ENCODE results near the gene FIGN.

FIGN gene

DNA sequence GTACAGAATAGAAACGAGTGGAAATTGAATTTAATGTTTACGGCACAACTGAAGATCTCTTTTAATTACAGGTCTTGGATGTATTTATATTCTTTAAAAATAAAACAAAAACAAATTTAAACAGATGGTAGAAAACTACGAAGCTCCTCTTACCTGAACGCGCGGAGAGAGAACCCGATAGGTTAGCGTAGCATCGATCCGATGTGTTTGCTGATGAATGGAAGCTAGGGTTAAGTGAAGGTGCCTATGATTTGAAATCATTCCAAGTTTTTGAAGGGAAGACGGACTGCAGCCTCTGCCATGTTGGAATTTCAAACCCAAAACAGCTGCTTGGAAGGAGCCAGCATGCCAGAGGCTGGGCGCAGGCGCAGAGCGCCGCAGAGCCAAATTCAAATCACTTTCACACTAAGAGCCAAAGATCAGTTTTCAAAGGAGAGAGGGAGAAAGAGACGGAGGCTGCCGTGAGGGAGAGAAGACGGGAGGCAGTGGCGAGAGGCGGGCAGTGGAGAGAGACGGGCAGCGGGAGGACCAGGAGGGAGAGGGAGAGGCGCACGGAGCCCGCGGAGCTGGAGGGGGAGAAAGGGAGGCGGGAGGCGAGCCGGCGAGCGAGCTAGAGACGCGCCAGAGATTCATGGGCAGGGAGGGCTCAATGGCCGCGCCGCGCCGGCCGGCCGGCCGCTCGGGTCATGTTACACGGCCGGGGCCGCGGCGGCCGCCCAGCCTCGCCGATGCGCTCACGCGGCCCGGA lies at the start of gene FIGN:
Gene FIGN, minus strand, starts transcription at position 324 of the 748 bp plus-strand sequence. CDS start 1,081 bp downstream, outside the sequence.
- no peaks in the 10 kb centered on the region for H3K27me3 ChIP-seq (ENCODE audit: control insufficient read depth, insufficient read depth, low read length)
- H3K9ac ChIP-seq (ENCODE audit: low read depth, low read length): peak within 1 kb of the TSS; percentile 77
- H3K4me3 ChIP-seq (ENCODE audit: low read depth, low read length): peak within 1 kb of the TSS; percentile 76
- H3K27ac ChIP-seq (ENCODE audit: low read depth, low read length): peak within 1 kb of the TSS; percentile 96
- no peaks in the 10 kb centered on the region for H3K36me3 ChIP-seq (ENCODE audit: control insufficient read depth, insufficient read depth, low read length)
- peaks cover 39% of the 10 kb centered on the region for H3K4me1 ChIP-seq (ENCODE audit: control insufficient read depth, insufficient read depth, low read length)
- no peaks in the 10 kb centered on the region for H3K9me3 ChIP-seq (ENCODE audit: control insufficient read depth, insufficient read depth, low read length)

DNA sequence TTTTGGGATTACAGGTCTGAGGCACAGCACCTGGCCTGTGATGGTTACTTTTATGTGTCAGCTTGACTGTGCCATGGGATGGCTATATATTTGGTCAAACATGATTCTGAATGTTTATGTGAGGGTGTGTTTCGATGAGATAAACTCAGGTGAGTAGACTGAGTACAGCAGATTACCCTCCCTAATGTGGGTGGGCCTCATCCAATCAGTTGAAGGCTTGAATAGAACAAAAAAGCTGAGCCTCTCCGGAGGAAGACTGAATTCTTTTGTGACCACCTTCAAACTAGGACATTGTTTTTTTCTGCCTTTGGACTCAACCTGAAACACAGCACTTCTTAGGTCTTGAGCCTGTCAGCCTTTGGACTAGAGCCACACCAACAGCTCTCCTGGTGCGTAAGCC lies 49.4 kb upstream of the FIGN start:
- H3K27ac ChIP-seq (ENCODE audit: low read depth, low read length): no peak overlapping the region
- no peaks in the 10 kb centered on the region for H3K9me3 ChIP-seq (ENCODE audit: control insufficient read depth, insufficient read depth, low read length)
- H3K4me1 ChIP-seq (ENCODE audit: control insufficient read depth, insufficient read depth, low read length): no peaks in the 10 kb centered on the region
- H3K27me3 ChIP-seq (ENCODE audit: control insufficient read depth, insufficient read depth, low read length): no peaks in the 10 kb centered on the region
- H3K36me3 ChIP-seq (ENCODE audit: control insufficient read depth, insufficient read depth, low read length): no peaks in the 10 kb centered on the region
- no peak overlapping the region for H3K4me3 ChIP-seq (ENCODE audit: low read depth, low read length)
- no peak overlapping the region for H3K9ac ChIP-seq (ENCODE audit: low read depth, low read length)

DNA sequence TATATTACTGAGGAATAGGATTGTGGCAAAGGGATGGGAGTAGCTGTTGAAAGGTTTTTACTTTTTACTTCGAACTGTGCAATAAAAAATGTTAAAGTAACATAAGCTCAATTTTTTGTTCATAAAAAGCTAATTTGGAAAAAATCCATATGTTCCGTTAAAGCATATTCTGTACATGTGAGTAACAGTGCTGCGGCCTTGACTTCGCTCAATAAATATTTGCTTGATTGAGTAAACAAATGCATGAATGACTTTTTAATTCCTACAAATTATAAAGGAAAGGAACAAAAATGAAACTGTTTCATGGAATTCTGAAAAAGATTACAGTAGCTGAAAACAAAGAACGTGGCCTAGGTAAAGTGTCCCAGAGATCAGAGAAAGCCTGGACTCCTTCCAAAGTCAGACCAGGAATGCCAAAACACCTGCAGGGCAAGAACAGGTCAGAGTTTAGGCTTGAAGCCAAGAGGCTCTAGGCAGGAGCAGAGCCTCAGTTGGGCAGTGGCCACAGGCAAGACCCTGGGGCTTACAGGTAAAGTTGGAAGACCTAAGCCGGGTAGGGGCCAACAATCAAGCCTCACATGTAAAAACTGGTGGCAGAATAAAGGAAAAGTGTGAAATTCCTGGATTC lies 44.3 kb upstream of the FIGN start:
- H3K36me3 ChIP-seq (ENCODE audit: control insufficient read depth, insufficient read depth, low read length): no peaks in the 10 kb centered on the region
- no peaks in the 10 kb centered on the region for H3K9me3 ChIP-seq (ENCODE audit: control insufficient read depth, insufficient read depth, low read length)
- H3K27me3 ChIP-seq (ENCODE audit: control insufficient read depth, insufficient read depth, low read length): no peaks in the 10 kb centered on the region
- H3K4me3 ChIP-seq (ENCODE audit: low read depth, low read length): no peak overlapping the region
- H3K9ac ChIP-seq (ENCODE audit: low read depth, low read length): no peak overlapping the region
- H3K4me1 ChIP-seq (ENCODE audit: control insufficient read depth, insufficient read depth, low read length): no peaks in the 10 kb centered on the region; the same call in 1 of the 2 replicates
- H3K27ac ChIP-seq (ENCODE audit: low read depth, low read length): no peak overlapping the region

- Histone ChIP-seq H3K4me1 (ENCODE audit: control insufficient read depth, insufficient read depth, low read length) (no peaks in the 10 kb centered on the region; the same call in 1 of the 2 replicates), H3K27ac (ENCODE audit: low read depth, low read length) (no peak overlapping the region), H3K4me3 (ENCODE audit: low read depth, low read length) (no peak overlapping the region), H3K9me3 (ENCODE audit: control insufficient read depth, insufficient read depth, low read length) (no peaks in the 10 kb centered on the region), H3K36me3 (ENCODE audit: control insufficient read depth, insufficient read depth, low read length) (no peaks in the 10 kb centered on the region), H3K27me3 (ENCODE audit: control insufficient read depth, insufficient read depth, low read length) (no peaks in the 10 kb centered on the region), H3K9ac (ENCODE audit: low read depth, low read length) (no peak overlapping the region)
Observed at GRCh38 chr2:163778045-163778781, 42.4 kb upstream of the FIGN start.

- H3K9me3 ChIP-seq (ENCODE audit: control insufficient read depth, insufficient read depth, low read length): no peaks in the 10 kb centered on the region
- no peaks in the 10 kb centered on the region; the same call in 1 of the 2 replicates for H3K4me1 ChIP-seq (ENCODE audit: control insufficient read depth, insufficient read depth, low read length)
- no peaks in the 10 kb centered on the region for H3K27me3 ChIP-seq (ENCODE audit: control insufficient read depth, insufficient read depth, low read length)
- H3K36me3 ChIP-seq (ENCODE audit: control insufficient read depth, insufficient read depth, low read length): no peaks in the 10 kb centered on the region
- H3K27ac ChIP-seq (ENCODE audit: low read depth, low read length): no peak overlapping the region
- H3K4me3 ChIP-seq (ENCODE audit: low read depth, low read length): no peak overlapping the region
- no peak overlapping the region for H3K9ac ChIP-seq (ENCODE audit: low read depth, low read length)
Observed at GRCh38 chr2:163775304-163775703, 39.5 kb upstream of the FIGN start.

GRCh38 chr2:163774862-163775261 lies 39.1 kb upstream of the FIGN start:
- H3K9ac ChIP-seq (ENCODE audit: low read depth, low read length): no peak overlapping the region
- no peaks in the 10 kb centered on the region; the same call in 1 of the 2 replicates for H3K4me1 ChIP-seq (ENCODE audit: control insufficient read depth, insufficient read depth, low read length)
- H3K27me3 ChIP-seq (ENCODE audit: control insufficient read depth, insufficient read depth, low read length): no peaks in the 10 kb centered on the region
- H3K27ac ChIP-seq (ENCODE audit: low read depth, low read length): no peak overlapping the region
- no peak overlapping the region for H3K4me3 ChIP-seq (ENCODE audit: low read depth, low read length)
- H3K9me3 ChIP-seq (ENCODE audit: control insufficient read depth, insufficient read depth, low read length): no peaks in the 10 kb centered on the region
- H3K36me3 ChIP-seq (ENCODE audit: control insufficient read depth, insufficient read depth, low read length): no peaks in the 10 kb centered on the region

- Histone ChIP-seq H3K9ac (ENCODE audit: low read depth, low read length) (no peak overlapping the region), H3K36me3 (ENCODE audit: control insufficient read depth, insufficient read depth, low read length) (no peaks in the 10 kb centered on the region)
Observed at GRCh38 chr2:163773276-163773675, 37.5 kb upstream of the FIGN start.

GRCh38 chr2:163771596-163771995 lies 35.8 kb upstream of the FIGN start:
- Histone ChIP-seq H3K4me3 (ENCODE audit: low read depth, low read length) (no peak overlapping the region), H3K27ac (ENCODE audit: low read depth, low read length) (no peak overlapping the region)

More at GRCh38 chr2:163773276-163773675, 37.5 kb upstream of the FIGN start:
- H3K4me3 ChIP-seq (ENCODE audit: low read depth, low read length): no peak overlapping the region
- H3K27ac ChIP-seq (ENCODE audit: low read depth, low read length): no peak overlapping the region
- no peaks in the 10 kb centered on the region for H3K9me3 ChIP-seq (ENCODE audit: control insufficient read depth, insufficient read depth, low read length)
- no peaks in the 10 kb centered on the region for H3K27me3 ChIP-seq (ENCODE audit: control insufficient read depth, insufficient read depth, low read length)
- no peaks in the 10 kb centered on the region; the same call in 1 of the 2 replicates for H3K4me1 ChIP-seq (ENCODE audit: control insufficient read depth, insufficient read depth, low read length)

DNA sequence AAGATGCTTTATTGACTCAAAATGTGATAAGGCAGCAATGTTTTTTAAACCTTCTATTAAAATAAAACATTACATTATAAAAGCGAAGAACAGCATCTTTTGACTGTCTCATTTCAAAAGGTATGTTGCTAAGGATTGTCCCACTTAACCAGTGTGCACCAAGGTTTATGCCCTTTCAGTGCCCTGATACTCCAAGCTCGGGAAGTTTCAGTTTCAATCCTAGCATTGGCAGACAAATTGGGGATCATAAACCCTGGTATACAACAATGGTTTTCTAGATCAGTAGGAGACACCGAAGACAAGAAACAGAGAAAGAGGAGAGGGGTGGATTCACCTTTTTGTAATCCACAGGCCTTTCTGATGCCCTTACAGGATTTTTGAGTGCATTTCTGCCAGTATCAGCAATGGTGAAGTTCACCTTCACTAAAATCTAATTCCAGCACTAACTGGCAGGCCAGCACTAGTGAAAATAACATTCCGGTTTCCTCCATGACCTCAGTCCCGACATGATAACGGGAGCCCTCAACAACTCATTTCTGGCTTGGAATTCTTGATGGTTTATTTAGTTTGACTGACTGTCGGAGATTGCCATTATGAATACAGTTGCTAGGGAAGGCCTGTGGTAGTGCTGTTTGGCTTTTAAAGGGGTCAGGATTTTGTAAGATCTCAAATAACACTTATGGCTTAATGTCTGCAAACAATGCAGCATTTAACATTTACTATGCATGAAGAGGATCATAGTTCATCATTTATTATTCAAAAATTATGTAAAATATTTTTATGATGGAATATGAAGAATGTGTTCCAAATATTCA lies 33.3 kb upstream of the FIGN start:
- Histone ChIP-seq H3K9me3 (ENCODE audit: control insufficient read depth, insufficient read depth, low read length) (no peaks in the 10 kb centered on the region), H3K27me3 (ENCODE audit: control insufficient read depth, insufficient read depth, low read length) (no peaks in the 10 kb centered on the region), H3K4me1 (ENCODE audit: control insufficient read depth, insufficient read depth, low read length) (no peaks in the 10 kb centered on the region), H3K36me3 (ENCODE audit: control insufficient read depth, insufficient read depth, low read length) (no peaks in the 10 kb centered on the region), H3K9ac (ENCODE audit: low read depth, low read length) (no peak overlapping the region), H3K27ac (ENCODE audit: low read depth, low read length) (no peak overlapping the region), H3K4me3 (ENCODE audit: low read depth, low read length) (no peak overlapping the region)

More at GRCh38 chr2:163771596-163771995, 35.8 kb upstream of the FIGN start:
- Histone ChIP-seq H3K36me3 (ENCODE audit: control insufficient read depth, insufficient read depth, low read length) (no peaks in the 10 kb centered on the region), H3K27me3 (ENCODE audit: control insufficient read depth, insufficient read depth, low read length) (no peaks in the 10 kb centered on the region), H3K9ac (ENCODE audit: low read depth, low read length) (no peak overlapping the region), H3K4me1 (ENCODE audit: control insufficient read depth, insufficient read depth, low read length) (no peaks in the 10 kb centered on the region), H3K9me3 (ENCODE audit: control insufficient read depth, insufficient read depth, low read length) (no peaks in the 10 kb centered on the region)

DNA sequence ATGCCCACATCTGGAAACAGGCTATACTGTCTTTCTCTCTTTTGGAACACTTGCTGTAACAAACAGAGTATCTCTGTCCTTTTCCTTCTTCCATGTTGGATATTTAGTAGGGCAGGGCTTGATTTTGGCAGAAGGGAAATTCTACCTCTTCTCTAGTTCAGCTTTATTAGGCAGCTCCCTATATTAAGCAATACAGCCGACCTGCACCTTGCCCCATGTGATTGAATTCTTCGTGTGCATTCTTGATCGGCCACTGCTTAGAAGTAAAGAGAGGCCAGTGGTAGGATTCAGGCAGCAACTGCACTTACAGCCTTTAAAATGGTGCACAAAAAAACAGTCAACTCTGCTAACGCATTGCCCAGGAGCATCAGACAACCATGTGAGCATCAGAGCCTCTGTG lies 31.3 kb upstream of the FIGN start:
- H3K4me1 ChIP-seq (ENCODE audit: control insufficient read depth, insufficient read depth, low read length): no peaks in the 10 kb centered on the region
- H3K4me3 ChIP-seq (ENCODE audit: low read depth, low read length): no peak overlapping the region
- H3K27ac ChIP-seq (ENCODE audit: low read depth, low read length): no peak overlapping the region
- no peaks in the 10 kb centered on the region for H3K9me3 ChIP-seq (ENCODE audit: control insufficient read depth, insufficient read depth, low read length)
- H3K27me3 ChIP-seq (ENCODE audit: control insufficient read depth, insufficient read depth, low read length): no peaks in the 10 kb centered on the region
- H3K36me3 ChIP-seq (ENCODE audit: control insufficient read depth, insufficient read depth, low read length): no peaks in the 10 kb centered on the region
- no peak overlapping the region for H3K9ac ChIP-seq (ENCODE audit: low read depth, low read length)

Measured in HUES48 (cell line).